GM19324 (cell line): ENCODE results near the gene GOLGA5.

ENCODE experiments used
- ATAC-seq: cut with Tn5 transposase; IDR thresholded peaks from one replicate; pipeline ENCODE4 v1.9.1; 2021; ENCODE audit warnings: mild to moderate bottlenecking, moderate library complexity; ENCODE audit not compliant: unreplicated experiment, low FRiP score

GOLGA5 gene

DNA sequence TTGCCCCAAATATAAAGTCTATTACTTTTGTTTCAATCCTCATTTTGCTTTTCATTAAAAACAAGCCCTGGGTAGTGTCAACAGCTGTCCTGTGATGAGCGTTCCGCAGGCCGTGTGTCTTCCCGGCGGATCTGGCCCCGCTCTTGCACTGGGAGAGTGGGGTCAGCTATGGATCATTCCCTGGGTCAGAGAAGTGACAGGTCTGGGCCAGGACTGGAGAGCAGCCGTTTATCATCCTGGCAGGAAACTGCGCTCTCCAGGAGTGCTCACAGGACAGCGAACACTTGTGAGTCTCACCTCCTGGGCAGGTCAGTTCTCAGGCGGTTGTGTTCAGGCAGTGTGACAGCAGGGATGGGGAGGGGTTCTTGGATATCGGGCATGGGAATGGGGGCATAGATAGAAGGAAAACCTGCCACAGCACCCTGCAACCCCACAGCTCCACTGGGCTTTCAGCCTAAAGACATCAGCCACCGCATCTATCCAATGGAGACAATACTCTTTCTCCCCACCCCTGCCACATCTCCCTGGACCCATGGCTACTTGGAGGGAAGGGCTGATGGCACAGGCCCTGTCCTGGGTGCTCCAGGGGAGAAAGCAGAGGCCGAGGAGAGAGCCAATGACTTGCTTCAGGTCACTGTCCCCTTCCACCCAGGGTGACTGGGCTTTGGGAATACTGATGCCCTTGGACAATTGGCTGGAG is 81.0 kb downstream of the GOLGA5 start:
- no peak for ATAC-seq

DNA sequence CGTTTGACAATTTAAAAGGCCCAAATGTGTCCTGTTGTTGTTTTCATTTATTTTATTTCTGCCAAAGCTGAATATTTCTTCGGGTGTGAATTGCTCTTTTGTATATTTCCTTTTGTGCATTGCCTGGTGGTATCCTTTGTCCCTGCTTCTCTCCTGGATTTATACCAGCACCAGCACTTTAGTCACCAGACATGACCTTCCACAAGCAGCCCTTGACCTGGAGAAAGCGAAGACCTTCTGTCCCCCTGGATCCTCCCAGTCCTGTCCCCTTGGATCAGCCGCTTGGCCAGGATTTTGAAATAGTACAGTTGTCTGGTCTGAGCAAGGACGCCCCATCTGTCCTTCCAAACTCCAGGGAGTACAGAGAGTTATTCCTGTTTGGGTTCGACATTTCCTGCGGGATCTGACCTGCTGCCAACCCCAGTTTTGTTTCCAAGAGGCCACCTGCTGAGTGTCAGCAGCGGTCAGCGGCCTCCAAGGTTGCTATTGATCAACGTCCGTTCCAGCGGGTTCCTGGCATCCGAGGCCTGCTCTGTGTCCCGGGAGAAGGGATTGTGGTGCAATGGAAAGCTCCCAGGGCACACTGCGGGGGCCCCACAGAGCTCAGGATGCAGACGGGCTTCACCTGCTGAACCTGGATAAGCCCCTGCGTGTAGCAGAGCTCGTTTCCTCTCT is 83.8 kb downstream of the GOLGA5 start:
- ATAC-seq = no peak

GRCh38 chr14:92880351-92880750 is 86.2 kb downstream of the GOLGA5 start:
- ATAC-seq = no peak

- ATAC-seq = no peak
Observed at GRCh38 chr14:92880851-92881250, 86.7 kb downstream of the GOLGA5 start.

DNA sequence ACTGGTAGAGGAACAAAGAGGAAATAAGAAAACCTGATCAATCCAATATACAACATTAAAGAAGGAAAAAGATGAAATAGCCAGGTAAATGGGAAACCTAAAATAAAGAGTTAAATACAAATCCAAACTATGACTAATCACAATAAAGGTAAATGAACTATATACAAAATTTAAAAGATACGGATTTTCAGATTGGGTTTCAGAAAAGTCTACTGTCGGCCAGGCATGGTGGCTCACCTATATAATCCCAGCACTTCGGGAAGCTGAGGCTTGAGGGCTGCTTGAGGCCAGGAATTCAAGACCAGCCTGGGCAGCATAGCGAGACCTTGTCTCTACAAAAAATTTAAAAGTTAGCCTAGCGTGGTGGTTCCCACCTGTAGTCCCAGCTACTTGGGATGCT is 89.0 kb downstream of the GOLGA5 start:
- no peak for ATAC-seq

DNA sequence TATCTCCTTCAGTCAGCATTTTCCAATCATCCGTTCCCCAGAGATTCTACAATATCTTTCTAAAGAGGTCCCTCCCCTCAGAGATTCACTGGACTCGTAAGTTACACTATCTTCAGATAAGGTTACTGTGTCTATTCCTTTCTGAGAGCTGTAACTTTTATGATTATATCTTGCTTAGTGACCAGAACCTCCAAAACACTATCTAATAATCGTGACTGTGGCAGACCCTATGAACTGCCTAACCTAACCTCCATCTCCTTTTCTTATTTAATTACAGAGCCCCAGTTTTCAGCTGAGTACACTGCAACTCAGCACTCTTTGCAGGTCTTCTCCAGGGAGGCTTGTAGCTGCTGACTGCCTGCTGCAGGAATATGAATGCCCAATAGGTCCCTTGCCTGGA is 90.3 kb downstream of the GOLGA5 start:
- ATAC-seq = no peak

DNA sequence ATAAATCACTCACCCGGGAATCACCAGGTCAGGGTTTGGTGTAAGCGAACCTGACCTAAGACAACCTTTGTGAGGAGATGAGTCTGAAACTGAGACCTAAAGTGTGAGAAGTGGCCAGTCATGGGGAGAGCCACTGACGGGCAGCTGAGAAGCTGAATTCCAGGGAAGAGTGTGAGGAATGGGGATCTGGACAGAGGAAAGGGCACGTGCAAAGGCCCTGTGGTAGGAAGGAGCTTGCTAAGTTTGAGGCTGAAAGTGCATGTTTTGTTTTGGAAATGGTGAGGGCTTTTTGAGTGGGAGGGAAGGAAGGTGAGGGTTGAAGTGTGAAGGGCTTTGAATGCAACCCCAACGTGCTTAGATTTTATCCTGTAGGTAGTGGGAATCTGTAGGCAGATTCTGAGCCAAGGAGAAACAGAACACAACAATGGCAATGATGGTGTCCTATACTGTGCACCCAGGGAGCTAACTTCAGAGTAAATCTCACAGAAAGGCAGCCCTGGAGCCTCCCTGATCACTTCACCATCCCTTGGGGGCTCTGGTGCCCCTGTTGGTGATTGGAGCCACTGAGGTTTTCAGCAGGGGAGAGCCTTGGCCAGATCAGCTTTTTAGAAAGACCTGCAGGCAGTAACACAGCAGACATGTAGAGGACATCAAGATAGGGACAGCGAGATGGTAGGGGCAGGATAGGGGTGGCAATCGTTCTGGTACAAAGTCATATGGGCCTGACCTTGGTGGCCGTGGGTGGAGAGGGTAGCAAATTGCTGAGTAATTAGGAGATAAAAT is 91.4 kb downstream of the GOLGA5 start:
- no peak for ATAC-seq

DNA sequence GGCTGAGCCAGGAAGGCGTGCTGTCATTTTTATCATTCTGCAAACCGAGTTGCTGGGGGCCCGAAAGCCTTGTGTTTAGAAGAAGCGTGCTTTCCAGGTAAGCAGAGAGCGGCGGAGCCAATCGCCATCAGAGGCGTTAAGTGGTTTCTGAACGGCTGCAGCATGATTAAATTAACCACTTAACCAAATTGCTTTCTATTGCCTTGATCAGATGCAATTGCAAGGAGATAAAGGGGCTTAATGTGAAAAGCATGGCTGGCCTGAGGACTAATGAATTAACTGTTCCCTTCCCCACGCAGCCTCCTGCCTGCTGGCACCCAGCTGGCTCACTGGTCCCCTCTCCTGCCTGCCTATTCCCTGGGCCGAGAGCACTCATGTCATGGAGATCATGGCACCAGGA is 92.2 kb downstream of the GOLGA5 start:
- ATAC-seq = no peak

GRCh38 chr14:92887157-92887556 is 93.1 kb downstream of the GOLGA5 start:
- no peak for ATAC-seq

GRCh38 chr14:92888896-92889295 is 94.8 kb downstream of the GOLGA5 start:
- no peak for ATAC-seq
